ENCODE measurements around the gene OPN1LW. TPM values are rescaled to one million over a fixed set of nuclear protein-coding genes. Genes with fewer than 3 reads are reported as not detected.
"Not testable (repeated sequence)": the region's sequence is repeated elsewhere in the genome, so short reads cannot be mapped to it uniquely, and the experiment has no call there.

OPN1LW gene
- total and polyA plus RNA-seq, 2 donors (not counting 3 experiments of a cell fraction or from before 2014, with no cell fraction given): not detected

- H3K79me2 ChIP-seq (ENCODE audit: control insufficient read depth, insufficient read depth, low read length); BruUV-seq (replicated peaks); H3K27me3 ChIP-seq (ENCODE audit: control insufficient read depth in 2 of 2, insufficient read depth in 2 of 2, low read length in 2 of 2); DNase-seq (ENCODE audit: low read depth, low spot score); H3K27ac ChIP-seq (ENCODE audit: insufficient read depth, low read depth, low read length); dilution Hi-C loops (cut with MboI; ENCODE audit: extremely low pct_ligation_motif_present, low sequenced_read_pairs); H3K9ac ChIP-seq (replicated peaks; ENCODE audit: extremely low read depth, insufficient read depth, low read length); H3K9me1 ChIP-seq (replicated peaks; ENCODE audit: control insufficient read depth, extremely low read depth, insufficient read depth, low read length); H3K4me2 ChIP-seq (ENCODE audit: insufficient read depth, low read length); H3K4me1 ChIP-seq (ENCODE audit: control insufficient read depth, extremely low read depth, insufficient read depth, low read length); POLR2A ChIA-PET; H3K4me3 ChIP-seq (replicated peaks in 1 of 3; ENCODE audit: insufficient read depth in 1 of 3, low read depth in 1 of 3, low read length in 3 of 3); H3K9me3 ChIP-seq (replicated peaks; ENCODE audit: control insufficient read depth, insufficient read depth, low read length); H3K36me3 ChIP-seq (ENCODE audit: control insufficient read depth in 2 of 2, extremely low read depth in 1 of 2, insufficient read depth in 2 of 2, low read length in 2 of 2); H2AFZ ChIP-seq (ENCODE audit: low read depth, low read length); H4K20me1 ChIP-seq (replicated peaks; ENCODE audit: control insufficient read depth, extremely low read depth, insufficient read depth, low read length); FAIRE-seq; intact Hi-C loops (cut with micrococcal nuclease); CTCF ChIA-PET: not testable (repeated sequence)
Observed at GRCh38 chrX:154157207-154157606, 13.2 kb downstream of the OPN1LW start.

- BruUV-seq (replicated peaks); H3K9me3 ChIP-seq (replicated peaks; ENCODE audit: control insufficient read depth, insufficient read depth, low read length); H4K20me1 ChIP-seq (replicated peaks; ENCODE audit: control insufficient read depth, extremely low read depth, insufficient read depth, low read length); dilution Hi-C loops (cut with MboI; ENCODE audit: extremely low pct_ligation_motif_present, low sequenced_read_pairs); H3K4me2 ChIP-seq (ENCODE audit: insufficient read depth, low read length); intact Hi-C loops (cut with micrococcal nuclease); H3K4me1 ChIP-seq (ENCODE audit: control insufficient read depth, extremely low read depth, insufficient read depth, low read length); FAIRE-seq; H3K9me1 ChIP-seq (replicated peaks; ENCODE audit: control insufficient read depth, extremely low read depth, insufficient read depth, low read length); POLR2A ChIA-PET; CTCF ChIA-PET; DNase-seq (ENCODE audit: low read depth, low spot score); H3K27ac ChIP-seq (ENCODE audit: insufficient read depth, low read depth, low read length); H2AFZ ChIP-seq (ENCODE audit: low read depth, low read length); H3K9ac ChIP-seq (replicated peaks; ENCODE audit: extremely low read depth, insufficient read depth, low read length); H3K79me2 ChIP-seq (ENCODE audit: control insufficient read depth, insufficient read depth, low read length); H3K36me3 ChIP-seq (ENCODE audit: control insufficient read depth in 2 of 2, extremely low read depth in 1 of 2, insufficient read depth in 2 of 2, low read length in 2 of 2); H3K4me3 ChIP-seq (replicated peaks in 1 of 3; ENCODE audit: insufficient read depth in 1 of 3, low read depth in 1 of 3, low read length in 3 of 3); H3K27me3 ChIP-seq (ENCODE audit: control insufficient read depth in 2 of 2, insufficient read depth in 2 of 2, low read length in 2 of 2): not testable (repeated sequence)
Observed at GRCh38 chrX:154159345-154159744, 15.3 kb downstream of the OPN1LW start.

- not testable (repeated sequence) for DNase-seq (ENCODE audit: low read depth, low spot score); H4K20me1 ChIP-seq (replicated peaks; ENCODE audit: control insufficient read depth, extremely low read depth, insufficient read depth, low read length); BruUV-seq (replicated peaks)
Observed at GRCh38 chrX:154164902-154165301, 20.9 kb downstream of the OPN1LW start.

GRCh38 chrX:154168384-154168783, 24.3 kb downstream of the OPN1LW start:
- H3K4me3 ChIP-seq (replicated peaks in 1 of 3; ENCODE audit: insufficient read depth in 1 of 3, low read depth in 1 of 3, low read length in 3 of 3); dilution Hi-C loops (cut with MboI; ENCODE audit: extremely low pct_ligation_motif_present, low sequenced_read_pairs); H3K79me2 ChIP-seq (ENCODE audit: control insufficient read depth, insufficient read depth, low read length): not testable (repeated sequence)

More at GRCh38 chrX:154164902-154165301, 20.9 kb downstream of the OPN1LW start:
- H3K27ac ChIP-seq (ENCODE audit: insufficient read depth, low read depth, low read length); POLR2A ChIA-PET; FAIRE-seq; H3K4me1 ChIP-seq (ENCODE audit: control insufficient read depth, extremely low read depth, insufficient read depth, low read length); H3K36me3 ChIP-seq (ENCODE audit: control insufficient read depth in 2 of 2, extremely low read depth in 1 of 2, insufficient read depth in 2 of 2, low read length in 2 of 2); H3K4me2 ChIP-seq (ENCODE audit: insufficient read depth, low read length); intact Hi-C loops (cut with micrococcal nuclease); CTCF ChIA-PET; dilution Hi-C loops (cut with MboI; ENCODE audit: extremely low pct_ligation_motif_present, low sequenced_read_pairs); H2AFZ ChIP-seq (ENCODE audit: low read depth, low read length); H3K9me1 ChIP-seq (replicated peaks; ENCODE audit: control insufficient read depth, extremely low read depth, insufficient read depth, low read length); H3K27me3 ChIP-seq (ENCODE audit: control insufficient read depth in 2 of 2, insufficient read depth in 2 of 2, low read length in 2 of 2); H3K4me3 ChIP-seq (replicated peaks in 1 of 3; ENCODE audit: insufficient read depth in 1 of 3, low read depth in 1 of 3, low read length in 3 of 3); H3K9ac ChIP-seq (replicated peaks; ENCODE audit: extremely low read depth, insufficient read depth, low read length); H3K9me3 ChIP-seq (replicated peaks; ENCODE audit: control insufficient read depth, insufficient read depth, low read length); H3K79me2 ChIP-seq (ENCODE audit: control insufficient read depth, insufficient read depth, low read length): not testable (repeated sequence)

More at GRCh38 chrX:154168384-154168783, 24.3 kb downstream of the OPN1LW start:
- H3K9me1 ChIP-seq (replicated peaks; ENCODE audit: control insufficient read depth, extremely low read depth, insufficient read depth, low read length); H3K36me3 ChIP-seq (ENCODE audit: control insufficient read depth in 2 of 2, extremely low read depth in 1 of 2, insufficient read depth in 2 of 2, low read length in 2 of 2); H3K4me1 ChIP-seq (ENCODE audit: control insufficient read depth, extremely low read depth, insufficient read depth, low read length); DNase-seq (ENCODE audit: low read depth, low spot score); H3K27ac ChIP-seq (ENCODE audit: insufficient read depth, low read depth, low read length); POLR2A ChIA-PET; H3K9me3 ChIP-seq (replicated peaks; ENCODE audit: control insufficient read depth, insufficient read depth, low read length); H4K20me1 ChIP-seq (replicated peaks; ENCODE audit: control insufficient read depth, extremely low read depth, insufficient read depth, low read length); CTCF ChIA-PET; intact Hi-C loops (cut with micrococcal nuclease); H3K27me3 ChIP-seq (ENCODE audit: control insufficient read depth in 2 of 2, insufficient read depth in 2 of 2, low read length in 2 of 2); H3K9ac ChIP-seq (replicated peaks; ENCODE audit: extremely low read depth, insufficient read depth, low read length); H2AFZ ChIP-seq (ENCODE audit: low read depth, low read length); FAIRE-seq; BruUV-seq (replicated peaks); H3K4me2 ChIP-seq (ENCODE audit: insufficient read depth, low read length): not testable (repeated sequence)

All from endothelial cell of umbilical vein (primary cell).